ENCODE results near the gene PIK3CA.

Gene PIK3CA

DNA sequence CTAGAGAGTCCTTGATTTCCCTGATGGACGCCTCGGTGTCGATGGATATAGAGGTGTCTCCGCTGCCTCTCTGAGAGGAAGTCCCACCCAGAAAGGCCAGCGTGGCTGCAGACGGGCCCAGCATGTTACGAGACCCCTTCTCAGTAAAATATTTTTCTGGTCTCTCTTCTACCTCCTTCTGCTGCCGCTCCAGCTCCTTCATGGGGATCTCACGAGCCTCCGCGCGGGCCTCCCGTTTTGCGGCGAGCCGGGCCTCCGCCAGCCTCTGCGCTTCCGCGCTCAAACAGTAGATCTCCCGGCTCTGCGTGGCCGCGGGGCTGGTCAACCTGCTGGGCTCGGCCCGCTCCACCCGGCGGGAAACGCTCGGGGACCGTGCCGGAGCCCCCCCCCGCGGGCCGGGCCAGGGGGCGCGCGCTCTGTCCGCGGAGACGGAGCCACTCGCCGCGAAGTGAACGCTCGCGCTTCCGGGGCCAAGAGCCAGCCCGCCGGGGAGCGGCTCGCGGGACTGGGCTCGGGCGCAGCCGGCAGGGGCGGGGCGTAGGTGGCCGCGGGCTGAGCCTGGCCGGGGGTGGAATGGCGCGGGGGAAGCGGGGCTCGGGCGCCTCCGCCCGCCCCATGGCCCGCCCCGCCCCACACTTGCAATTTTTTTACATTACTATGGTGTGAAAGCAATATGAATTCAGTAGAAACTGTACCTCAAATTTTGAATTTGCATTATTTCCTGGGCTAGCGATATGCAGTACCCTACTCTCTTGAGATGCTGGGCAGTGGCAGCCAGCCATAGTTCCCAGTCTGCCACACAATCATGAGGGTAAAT, 113.0 kb downstream of the PIK3CA start:
- TF ChIP-seq, protein P1, sequence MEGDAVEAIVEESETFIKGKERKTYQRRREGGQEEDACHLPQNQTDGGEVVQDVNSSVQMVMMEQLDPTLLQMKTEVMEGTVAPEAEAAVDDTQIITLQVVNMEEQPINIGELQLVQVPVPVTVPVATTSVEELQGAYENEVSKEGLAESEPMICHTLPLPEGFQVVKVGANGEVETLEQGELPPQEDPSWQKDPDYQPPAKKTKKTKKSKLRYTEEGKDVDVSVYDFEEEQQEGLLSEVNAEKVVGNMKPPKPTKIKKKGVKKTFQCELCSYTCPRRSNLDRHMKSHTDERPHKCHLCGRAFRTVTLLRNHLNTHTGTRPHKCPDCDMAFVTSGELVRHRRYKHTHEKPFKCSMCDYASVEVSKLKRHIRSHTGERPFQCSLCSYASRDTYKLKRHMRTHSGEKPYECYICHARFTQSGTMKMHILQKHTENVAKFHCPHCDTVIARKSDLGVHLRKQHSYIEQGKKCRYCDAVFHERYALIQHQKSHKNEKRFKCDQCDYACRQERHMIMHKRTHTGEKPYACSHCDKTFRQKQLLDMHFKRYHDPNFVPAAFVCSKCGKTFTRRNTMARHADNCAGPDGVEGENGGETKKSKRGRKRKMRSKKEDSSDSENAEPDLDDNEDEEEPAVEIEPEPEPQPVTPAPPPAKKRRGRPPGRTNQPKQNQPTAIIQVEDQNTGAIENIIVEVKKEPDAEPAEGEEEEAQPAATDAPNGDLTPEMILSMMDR (IDR thresholded peaks at IDR 0.05; ENCODE audit: control insufficient read depth, extremely low read depth, insufficient read depth), result 0 out of 2 replicates have a peak, but pooled peaks have one; percentile 2
- peak overlapping the region; percentile 53 for H3K4me3 ChIP-seq (ENCODE audit: low read depth, low read length)
- DNase-seq (ENCODE audit: low read depth), result no peak

- no peak overlapping the region for H3K4me3 ChIP-seq (ENCODE audit: low read depth, low read length)
- TF ChIP-seq, protein P1 (IDR thresholded peaks at IDR 0.05; ENCODE audit: control insufficient read depth, extremely low read depth, insufficient read depth), result no peak
- DNase-seq (ENCODE audit: low read depth), result no peak
Measured at GRCh38 chr3:179263134-179263533, 115.0 kb downstream of the PIK3CA start.

GRCh38 chr3:179264449-179264848, 116.3 kb downstream of the PIK3CA start:
- TF ChIP-seq, protein P1 (IDR thresholded peaks at IDR 0.05; ENCODE audit: control insufficient read depth, extremely low read depth, insufficient read depth), result no peak
- DNase-seq (ENCODE audit: low read depth), result no peak
- H3K4me3 ChIP-seq (ENCODE audit: low read depth, low read length), result no peak overlapping the region

- no peak for DNase-seq (ENCODE audit: low read depth)
- H3K4me3 ChIP-seq (ENCODE audit: low read depth, low read length), result no peak overlapping the region
- TF ChIP-seq, protein P1 (IDR thresholded peaks at IDR 0.05; ENCODE audit: control insufficient read depth, extremely low read depth, insufficient read depth), result no peak
Measured at GRCh38 chr3:179265092-179265491, 116.9 kb downstream of the PIK3CA start.

DNA sequence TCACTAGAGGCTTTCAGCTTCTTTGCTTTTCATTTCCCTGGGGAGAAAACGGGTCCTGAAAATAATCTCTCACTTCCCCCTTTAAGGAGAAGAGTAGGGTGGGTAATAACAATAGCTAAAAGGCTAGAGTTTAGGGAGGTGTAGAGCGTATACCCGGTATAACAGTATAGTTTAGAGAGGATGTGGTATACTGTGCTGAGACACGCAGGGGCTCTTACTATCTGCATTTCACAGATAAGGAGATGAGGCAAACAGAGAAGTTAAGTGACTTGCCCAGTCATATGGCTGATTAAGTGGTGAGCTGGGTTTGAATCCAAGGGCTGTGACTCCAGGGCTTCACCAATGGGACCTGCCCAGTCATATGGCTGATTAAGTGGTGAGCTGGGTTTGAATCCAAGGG, 117.7 kb downstream of the PIK3CA start:
- no peak for DNase-seq (ENCODE audit: low read depth)
- no peak overlapping the region for H3K4me3 ChIP-seq (ENCODE audit: low read depth, low read length)
- TF ChIP-seq, protein P1 (IDR thresholded peaks at IDR 0.05; ENCODE audit: control insufficient read depth, extremely low read depth, insufficient read depth), result no peak

DNA sequence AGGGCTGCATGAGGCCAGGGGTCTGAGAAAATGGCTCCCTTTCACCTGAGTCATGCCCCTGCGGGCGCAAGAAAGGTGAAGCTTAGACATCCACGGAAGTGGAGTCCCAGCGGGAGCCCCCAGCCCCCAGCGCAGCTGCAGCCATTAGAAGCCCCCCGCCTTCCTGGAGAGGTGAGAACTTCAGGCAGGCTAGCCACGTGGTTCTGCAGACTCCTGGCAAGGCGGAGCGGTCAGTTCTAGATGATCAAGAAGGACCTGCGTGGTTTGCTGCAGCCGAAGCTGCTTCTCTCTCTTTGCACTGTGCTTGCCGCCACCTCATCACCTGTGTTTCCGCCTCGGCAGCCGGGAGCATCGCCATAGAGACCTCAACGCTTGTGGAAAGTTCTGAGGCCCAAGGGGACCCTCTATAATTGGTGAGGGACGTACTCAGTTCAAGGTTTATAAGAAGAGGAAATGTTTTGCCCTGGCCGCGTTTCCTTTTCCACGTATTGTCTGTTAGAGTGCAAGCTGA, 118.6 kb downstream of the PIK3CA start:
- TF ChIP-seq, protein P1 (IDR thresholded peaks at IDR 0.05; ENCODE audit: control insufficient read depth, extremely low read depth, insufficient read depth), result no peak
- H3K4me3 ChIP-seq (ENCODE audit: low read depth, low read length), result no peak overlapping the region
- DNase-seq (ENCODE audit: low read depth), result no peak
